Activated CD8-positive, alpha-beta memory T cell treated with anti-CD3 and anti-CD28 coated beads, Interleukin-2, amount 50 U/mL, for 24 hours (primary cell): Measurements from ENCODE around the gene CNTNAP5.

ENCODE experiments used
- DNase-seq: peaks from one replicate; pipeline ENCODE4 v3.0.0-alpha.2; 2020; ENCODE audit errors: extremely low read depth

The CNTNAP5 gene

DNA sequence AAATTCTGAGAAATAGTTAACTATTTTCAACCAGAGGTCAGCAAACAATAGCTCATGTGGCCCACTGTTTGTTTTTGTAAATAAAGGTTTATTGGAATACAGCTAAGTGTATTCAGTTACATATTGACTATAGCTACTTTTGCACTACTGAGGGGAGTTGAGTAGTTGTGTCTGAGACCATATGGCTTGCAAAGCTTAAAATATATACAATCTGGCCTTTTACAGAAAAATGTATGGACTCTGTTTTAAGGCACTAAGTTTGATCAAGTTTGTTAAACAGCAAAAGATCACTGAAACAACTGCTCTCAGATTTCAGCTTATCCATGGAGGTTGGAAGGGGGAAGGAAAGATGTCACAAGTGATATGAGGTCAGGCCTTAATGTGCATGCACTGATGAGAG is 667.1 kb downstream of the CNTNAP5 start:
- DNase-seq = no peak

DNA sequence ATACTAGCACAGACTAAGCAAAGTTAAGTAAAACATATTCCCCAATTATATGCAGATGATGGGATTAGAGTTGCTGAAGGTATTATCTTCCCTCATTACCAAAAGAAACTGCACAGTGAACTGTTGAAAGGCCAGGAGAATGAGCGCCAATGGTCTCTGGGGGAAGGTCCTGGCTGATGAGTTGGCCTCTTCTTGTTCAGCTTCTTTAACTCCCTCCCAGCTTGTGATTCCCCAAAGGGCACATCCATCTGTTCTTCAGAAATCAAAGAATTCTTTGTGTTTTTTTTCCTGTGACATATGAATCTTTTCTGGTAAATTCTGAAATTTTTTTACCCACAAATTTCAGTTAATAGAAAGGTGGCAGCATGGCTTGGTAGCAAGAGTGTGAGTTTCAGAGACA is 667.6 kb downstream of the CNTNAP5 start:
- DNase-seq = no peak

DNA sequence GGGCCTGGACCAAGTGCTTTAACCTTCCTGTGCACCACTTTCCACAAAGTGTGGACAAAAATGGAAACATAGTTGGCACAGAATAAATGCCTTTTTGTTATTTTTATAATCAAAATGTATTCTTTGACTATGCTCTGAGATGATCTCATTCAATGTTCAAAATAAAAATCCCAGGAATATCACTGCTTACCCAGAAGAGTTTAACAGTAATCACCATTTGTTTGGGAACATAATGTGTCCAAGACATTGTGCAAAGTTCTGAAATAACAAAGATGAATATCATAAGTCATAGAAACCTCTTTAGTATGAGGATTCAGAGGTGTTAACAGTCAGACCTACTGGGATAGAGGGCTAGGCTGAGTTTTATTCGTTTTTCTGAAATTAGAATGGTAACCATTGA is 668.1 kb downstream of the CNTNAP5 start:
- DNase-seq = no peak

DNA sequence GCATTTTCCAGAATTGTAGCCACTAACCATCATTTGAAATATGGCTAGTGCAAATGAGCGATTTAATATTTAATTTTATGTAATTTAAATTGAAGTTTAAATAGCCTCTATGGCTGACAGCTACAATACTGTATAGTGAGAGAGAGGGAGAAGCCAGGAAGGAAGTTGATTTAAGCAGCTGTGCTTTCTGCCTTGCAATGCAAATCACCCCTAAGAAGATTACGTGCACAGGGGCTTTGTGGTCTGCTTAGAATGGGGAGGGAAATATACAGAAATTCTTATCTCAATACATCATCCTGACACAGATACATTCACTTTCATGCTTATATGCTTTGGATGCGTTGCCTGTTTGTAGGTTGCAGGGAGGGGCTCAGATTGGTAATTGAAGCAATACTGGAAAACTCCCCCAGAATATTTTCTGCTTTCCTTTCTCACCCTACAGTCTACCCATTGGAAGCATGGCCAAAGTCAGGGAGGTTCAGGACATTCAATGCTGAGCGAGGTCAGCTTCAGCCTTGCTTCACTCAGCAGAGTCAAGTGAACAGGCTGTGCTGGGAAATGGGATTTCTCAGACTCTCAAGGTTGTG is 674.0 kb downstream of the CNTNAP5 start:
- no peak for DNase-seq

DNA sequence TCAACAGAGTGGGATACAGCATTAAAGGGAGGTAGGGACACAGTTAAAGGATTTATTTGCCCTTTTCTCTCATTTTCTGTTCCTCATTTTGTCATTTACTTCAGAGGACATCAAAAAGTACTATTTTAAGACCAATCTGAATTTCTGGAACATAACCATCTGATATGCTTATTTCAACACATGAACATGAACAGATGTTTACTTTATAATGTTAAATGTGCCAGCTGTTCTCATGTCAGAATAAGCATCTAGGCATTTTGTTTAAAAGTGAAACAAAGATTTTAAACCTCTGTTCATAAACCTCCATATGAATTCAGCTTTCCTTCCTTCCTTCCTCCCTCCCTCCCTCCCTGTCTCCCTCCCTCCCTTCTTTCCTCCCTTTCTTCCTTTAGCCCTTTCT is 677.7 kb downstream of the CNTNAP5 start:
- no peak for DNase-seq

DNA sequence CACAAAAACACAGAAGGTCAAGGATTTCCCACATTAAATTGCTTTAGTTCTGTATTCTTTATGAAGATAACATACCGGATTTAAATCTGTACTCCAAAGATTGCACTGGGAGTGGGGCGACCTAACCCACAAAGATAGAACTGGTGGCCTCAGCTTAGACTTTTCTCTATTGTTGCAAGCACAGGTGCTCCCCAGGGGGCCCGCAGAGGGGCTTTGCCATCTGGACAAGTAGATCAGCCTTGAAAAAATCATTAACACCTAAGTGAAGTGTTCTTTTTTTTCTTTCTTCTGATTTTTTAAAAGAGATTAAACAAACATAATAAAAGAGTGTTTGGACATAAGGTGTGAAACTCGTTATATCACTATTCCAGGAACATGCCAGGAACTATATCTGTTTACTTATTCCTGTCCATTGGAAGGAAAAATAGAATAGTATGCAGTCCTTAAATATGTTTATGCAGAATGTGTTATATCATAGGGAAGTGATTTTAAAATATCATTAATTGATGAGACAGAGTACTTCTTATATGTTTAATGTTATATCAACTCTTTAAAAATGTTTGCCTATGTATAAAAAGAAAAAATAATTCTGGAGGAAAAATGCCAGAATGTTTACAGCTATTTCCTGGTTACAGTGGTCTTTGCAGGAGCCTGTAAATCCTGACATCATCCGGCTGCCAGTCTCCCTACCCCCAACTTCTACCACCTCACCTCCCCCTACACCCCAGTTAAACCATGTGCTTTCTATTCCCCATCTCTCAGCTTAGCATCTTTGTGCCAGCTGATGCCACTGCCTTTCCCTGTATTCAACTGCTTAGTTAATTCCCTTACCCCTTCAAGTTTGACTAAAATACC is 679.2 kb downstream of the CNTNAP5 start:
- no peak for DNase-seq

DNA sequence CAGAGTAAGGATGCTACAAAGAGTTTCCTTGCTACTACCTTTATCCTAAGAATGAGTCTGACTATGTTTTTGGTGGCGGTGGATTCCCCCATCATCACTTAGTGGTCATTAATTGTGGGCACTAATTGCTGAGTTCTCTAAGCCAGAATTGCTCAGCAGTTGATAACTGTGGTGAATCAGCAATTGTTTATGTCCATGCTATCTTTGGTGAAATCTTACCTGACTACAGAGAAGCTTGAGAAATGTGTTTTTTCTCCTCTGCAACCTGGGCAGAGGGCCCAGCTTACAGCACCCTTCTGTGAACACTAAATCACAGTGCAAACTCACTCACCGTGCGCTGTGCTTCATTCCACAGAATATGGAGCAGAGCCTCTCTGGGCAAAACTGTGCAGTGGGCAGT is 683.6 kb downstream of the CNTNAP5 start:
- DNase-seq = no peak

DNA sequence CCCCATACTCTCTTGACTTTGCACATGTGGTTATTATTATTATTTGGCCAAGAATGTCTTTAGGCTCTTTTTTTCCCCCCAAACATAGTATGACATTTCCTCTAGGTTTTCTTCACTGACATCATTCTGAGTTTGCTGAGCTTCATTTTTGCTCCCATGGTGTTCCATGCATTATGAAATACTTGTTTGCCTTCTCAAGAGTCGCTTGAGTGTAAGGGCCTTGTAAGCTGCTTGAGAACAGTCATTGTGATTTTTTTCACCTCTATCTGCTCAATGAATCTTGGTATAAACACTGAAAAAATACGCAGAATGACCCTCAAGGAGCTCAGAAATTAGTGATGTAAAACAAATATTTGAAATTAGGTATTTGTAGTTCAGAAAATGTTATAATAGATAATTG is 688.9 kb downstream of the CNTNAP5 start:
- DNase-seq = no peak

DNA sequence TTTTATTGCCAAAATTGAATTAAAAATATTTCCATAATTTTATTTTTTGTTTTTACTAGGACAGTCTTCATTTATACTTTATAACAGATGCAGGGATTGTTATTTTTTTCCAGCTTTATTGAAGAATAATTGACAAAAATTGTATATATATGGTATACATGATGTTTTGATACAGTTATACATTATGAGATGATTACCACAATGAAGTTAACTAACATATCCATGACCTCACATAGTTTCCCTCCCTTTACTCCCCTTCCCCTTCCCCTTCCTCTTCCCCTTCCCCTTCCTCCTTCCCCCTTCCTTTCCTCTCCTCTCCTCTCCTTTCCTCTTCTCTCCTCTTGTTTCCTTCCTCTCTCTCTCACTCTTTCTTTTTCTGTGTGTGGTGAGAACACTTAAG is 700.1 kb downstream of the CNTNAP5 start:
- DNase-seq = no peak

DNA sequence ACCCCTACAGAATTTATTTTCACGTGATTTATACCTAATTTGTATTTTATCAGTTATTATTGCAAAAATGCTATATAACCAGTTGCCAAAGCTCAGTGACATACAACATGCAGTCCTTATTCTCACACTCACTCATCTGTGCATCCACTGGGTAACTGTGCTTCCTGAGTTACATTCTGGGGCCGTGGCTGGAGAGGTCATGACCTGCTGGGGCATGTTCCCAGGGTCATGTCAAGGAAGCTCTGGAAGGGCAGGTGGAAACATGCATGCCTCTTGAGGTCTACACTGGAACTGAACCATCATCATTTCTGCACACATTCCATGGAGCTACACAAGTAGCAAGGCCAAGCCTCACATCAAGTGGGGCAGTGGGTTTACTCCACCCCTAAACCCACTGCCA is 715.5 kb downstream of the CNTNAP5 start:
- DNase-seq = no peak

DNA sequence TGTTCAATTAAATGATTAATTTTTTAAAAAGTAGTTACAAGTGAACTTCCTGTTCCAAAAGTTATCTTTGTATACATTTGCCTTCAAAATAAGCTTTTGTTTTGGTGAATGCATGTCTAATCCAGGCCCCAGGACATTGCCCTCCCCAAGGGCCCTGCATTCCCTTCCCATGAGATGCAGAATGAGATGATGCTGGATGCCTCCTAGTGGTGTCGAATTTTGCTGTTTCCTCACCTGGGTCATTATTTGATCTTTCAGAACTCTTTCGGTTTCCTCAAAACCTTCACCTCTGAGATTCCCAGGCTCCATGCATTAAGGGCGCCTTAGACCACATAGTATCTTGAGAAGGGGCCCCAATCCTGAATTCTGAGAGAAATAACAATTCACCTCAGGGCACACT is 728.8 kb downstream of the CNTNAP5 start:
- DNase-seq = no peak

DNA sequence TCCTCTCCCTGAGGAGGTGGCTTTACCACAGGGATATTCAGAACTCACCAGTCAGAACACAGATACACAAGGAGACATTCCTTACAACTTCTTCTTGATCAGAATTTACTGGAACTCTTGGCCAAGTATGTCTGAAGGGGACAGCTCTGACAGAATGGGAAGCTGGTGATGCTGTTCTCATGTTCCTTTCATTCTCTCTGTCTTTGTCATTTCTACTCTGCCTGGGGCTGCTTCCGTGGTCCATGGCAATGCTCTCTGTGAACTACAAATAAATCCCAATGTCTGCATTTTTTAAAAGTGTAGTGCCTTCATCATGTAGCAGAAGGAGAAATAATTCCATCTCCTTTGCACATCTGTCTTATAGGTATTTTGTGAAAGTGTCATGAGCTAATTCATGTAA is 730.3 kb downstream of the CNTNAP5 start:
- DNase-seq = no peak

DNA sequence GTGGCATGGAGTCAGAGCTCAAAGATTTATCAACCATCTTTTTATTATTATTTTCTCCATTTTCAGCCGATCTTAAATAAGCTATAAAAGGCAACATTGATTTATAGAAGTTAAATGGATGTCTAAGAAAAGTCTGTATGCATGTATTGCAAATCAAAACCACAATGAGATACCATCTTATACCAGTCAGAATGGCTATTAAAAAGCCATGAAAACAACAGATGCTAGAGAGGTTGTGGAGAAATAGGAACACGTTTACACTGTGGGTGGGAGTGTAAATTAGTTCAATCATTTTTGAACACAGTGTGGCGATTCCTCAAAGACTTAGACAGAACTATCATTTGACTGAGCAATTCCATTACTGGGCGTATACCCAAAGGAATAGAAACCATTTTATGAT is 731.0 kb downstream of the CNTNAP5 start:
- DNase-seq = no peak

DNA sequence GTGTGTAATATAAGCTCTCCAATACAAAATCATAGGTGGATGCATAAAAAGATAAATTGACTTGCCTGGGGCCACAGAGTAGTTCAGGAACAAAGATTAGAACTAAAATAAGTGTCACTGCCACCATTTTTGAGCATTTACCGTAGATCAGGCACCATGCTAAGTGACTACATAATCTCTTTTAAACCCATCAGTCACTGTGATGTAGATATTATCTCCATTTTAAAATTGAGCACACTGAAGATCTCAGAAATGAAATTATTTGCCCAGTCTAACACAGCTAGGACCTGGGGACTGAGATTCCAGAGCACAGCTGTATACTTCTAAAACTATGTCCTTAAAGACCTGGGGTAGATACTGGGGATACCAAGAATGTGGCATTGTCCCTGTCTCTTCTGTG is 737.3 kb downstream of the CNTNAP5 start:
- no peak for DNase-seq

DNA sequence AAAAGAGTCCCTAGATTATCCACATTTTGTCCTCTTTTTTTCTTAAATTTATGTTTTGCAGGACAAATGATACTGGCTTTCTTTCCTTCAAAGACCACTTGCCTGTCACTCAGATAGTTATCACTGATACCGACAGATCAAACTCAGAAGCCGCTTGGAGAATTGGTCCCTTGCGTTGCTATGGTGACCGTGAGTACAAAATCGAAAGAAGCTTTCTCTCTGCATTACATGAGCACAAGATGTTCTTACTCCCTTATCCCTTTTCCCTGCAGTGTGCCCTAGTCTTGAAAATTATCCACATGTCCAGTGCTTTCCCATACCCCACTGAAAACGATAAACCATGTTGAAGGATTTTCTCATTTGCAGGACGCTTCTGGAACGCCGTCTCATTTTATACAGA is 738.5 kb downstream of the CNTNAP5 start:
- DNase-seq = no peak

DNA sequence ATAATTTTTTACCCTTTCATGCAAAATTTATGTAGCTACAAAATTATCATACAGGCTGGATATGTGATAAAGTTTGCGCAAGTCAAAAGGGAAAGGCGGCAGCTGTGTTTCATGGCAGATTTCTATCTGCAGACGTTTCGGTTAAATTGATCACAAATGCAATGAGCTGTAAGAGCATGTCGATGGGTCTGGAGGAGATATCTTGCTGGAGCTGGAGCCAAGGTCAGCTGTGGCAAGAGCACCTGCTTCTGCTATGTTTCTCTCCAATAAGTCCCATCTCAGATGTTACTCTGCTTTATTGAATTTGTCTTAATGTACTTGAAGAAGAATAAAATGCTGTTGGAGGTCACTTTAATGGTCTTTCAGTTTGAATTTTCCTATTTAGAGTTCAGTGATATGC is 749.7 kb downstream of the CNTNAP5 start:
- no peak for DNase-seq

DNA sequence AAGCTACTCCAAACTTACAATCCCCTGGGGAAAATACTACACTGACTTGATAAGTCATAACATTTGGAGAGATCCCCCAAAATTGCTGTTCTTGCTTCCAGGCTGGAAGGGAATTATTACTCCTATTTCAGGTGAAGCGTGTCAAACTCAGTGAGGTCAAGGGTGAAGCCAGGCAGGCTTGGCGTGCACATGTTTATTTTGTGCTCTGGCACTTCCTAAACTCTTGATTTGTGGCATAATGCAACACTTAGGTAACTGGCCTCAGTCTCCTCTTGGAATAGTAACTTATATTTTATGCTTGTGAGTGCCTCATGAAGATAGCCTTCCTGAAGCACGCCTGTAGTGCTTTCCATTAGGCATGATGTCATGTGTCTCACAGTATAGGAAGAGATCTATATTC is 751.2 kb downstream of the CNTNAP5 start:
- no peak for DNase-seq

DNA sequence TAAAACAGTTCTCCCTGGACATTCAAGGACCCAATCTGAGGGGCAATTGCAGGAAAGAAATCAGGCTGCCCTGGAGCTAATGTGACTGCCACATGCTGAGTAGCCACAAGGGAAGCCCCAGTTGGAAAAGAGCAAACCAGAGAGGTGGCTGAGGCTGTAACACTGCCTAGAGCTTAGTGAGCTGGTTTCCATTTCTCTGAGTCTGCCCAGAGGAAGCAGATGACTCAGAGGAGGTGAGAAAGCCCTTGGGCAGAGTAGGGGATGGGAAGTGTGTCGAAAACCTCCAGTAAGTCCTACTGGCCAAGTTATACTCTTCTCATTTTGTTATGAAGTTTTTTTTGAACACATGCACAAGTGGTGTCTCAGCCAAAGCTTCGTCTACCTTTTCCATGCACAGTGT is 753.0 kb downstream of the CNTNAP5 start:
- no peak for DNase-seq

DNA sequence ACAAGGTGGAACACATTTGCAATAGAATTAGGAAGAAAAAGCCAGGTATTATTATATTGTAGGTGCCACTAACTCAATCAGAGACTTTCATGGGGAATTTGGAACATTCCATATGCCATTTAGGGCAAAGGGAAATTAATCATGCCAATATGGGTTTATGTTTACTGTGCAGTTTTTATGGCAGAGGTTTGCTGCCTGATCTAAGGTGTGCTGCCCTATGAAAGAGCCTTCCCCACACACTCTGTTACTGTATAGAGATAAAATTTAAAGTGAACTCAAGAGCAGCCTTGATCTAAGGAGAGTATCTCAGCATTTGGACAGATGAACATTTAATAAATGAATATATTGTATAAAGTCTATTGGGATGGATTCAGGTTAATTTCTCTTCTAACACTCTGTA is 771.6 kb downstream of the CNTNAP5 start:
- DNase-seq = no peak

DNA sequence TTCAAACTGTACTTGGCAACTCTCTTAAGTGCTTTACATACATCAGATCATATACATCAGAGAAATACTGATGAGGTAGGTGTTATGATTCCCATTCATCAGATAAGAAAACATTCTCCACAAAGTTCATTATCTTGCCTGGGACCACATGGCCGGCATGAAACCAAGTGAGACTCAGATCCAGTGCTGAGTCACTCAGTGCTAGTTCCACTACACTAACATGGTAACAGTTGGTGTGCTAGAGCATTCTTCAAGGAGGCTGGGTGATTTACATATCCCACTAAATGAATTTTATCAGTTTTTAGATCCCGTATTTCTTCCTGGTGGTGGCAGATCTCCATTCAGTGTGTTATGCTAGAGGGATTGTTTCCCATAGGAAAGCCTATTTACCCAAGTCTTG is 772.0 kb downstream of the CNTNAP5 start:
- DNase-seq = no peak

DNA sequence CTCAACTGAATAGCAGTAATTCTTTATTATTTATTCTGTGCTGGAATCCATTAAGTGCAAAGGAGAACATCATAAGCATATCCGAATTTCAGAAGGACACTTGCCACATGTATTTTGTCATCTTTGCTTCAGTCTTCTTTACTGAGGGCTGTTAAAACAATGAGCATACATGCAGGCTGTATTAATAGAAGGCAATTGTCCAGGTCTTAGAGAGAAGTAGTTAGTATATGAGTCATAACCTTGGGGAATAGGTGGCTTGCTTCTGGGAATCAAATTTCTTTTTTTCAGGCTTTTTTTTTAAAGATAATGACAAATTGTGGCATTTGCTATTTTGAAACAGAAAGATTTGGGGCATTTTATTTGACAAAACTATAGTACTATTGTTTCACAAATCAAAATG is 773.5 kb downstream of the CNTNAP5 start:
- DNase-seq = no peak

DNA sequence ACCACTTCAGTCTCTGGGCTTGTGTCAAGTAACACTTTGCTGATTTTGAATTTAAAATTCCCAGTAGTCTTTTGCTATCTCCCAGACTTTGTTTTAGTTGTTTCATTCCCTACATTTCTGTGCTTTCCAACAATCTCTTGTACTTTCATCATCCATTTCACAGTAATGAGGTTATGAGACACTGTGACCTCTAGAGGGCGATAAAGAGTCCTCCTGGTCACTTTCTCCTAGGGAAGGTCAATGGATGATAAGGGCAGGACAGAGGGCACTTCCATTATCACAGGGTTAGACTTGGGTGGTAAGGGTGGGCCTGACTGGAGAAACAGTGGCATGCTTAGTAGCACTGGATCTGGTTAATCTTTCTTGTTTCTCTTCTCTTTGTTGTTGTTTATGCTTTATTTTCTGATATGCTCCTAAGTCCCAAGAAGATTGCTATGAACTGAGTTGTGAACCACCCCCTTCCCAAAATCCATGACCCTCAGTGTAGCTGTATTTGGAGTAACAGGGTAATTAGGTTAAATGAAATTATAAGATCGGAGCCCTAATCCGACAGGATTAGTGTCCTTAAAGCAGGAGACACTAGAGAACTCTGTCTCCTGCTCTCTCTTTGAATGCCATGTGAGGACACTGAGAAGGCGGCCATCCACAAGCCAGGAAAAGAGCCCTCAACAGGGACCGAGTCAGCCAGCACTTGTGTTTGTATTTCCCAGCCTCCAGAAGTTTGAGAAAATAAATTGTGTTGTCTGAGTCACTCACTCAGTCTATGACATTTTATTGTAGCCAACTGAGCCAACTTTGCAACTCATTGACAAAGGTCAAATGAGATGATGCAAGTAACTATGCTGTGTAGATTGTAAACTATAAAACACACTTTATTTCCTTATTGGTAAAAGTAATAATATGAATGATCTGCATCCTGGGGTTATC is 779.2 kb downstream of the CNTNAP5 start:
- no peak for DNase-seq

DNA sequence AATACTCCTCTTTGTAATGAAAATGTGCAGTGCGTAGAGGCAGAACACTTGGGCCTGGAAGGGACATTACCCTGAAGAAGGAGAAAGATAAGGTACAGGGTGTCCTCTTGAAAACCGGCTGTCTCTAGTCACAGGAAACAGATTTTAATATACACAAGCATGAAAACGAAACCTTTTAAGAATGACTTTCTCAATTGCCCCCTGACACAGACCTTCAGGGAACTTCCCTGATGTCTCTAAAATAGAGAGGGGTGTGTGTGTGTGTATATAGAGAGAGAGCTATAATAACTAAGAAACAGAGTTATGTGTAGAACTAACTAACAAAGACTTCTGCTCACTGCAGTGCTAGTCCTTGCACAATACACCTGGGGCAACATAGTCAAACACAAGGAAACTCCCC is 780.0 kb downstream of the CNTNAP5 start:
- DNase-seq = no peak
